HG03159 (cell line): ENCODE results near the gene ACSF2.

Experiments
- ATAC-seq: cut with Tn5 transposase; IDR thresholded peaks from one replicate; pipeline ENCODE4 v1.9.1; 2021; ENCODE audit warnings: mild to moderate bottlenecking, moderate library complexity; ENCODE audit not compliant: unreplicated experiment

The ACSF2 gene

DNA sequence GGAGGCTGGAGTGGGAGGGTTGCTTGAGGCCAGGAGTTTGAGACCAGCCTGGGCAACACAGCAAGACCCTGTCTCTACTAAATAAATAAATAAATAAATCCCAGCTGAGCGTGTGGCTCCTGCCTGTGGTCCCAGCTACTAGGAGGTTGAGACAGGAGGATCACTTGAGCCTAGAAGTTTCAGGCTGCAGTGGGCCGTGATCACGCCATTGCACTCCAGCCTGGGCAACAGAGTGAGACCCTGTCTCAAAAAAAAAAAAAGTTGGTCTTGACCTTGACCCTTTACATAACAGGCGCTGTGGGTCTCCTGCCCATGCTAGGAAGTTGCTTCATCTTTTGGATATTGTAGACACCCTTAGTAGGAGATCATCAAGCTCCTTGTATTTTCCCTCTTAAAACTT is 11.4 kb downstream of the ACSF2 start:
- ATAC-seq, result no peak

GRCh38 chr17:50439008-50439407 is 13.0 kb downstream of the ACSF2 start:
- no peak for ATAC-seq

GRCh38 chr17:50440172-50440837 is 14.3 kb downstream of the ACSF2 start:
- ATAC-seq, result no peak

DNA sequence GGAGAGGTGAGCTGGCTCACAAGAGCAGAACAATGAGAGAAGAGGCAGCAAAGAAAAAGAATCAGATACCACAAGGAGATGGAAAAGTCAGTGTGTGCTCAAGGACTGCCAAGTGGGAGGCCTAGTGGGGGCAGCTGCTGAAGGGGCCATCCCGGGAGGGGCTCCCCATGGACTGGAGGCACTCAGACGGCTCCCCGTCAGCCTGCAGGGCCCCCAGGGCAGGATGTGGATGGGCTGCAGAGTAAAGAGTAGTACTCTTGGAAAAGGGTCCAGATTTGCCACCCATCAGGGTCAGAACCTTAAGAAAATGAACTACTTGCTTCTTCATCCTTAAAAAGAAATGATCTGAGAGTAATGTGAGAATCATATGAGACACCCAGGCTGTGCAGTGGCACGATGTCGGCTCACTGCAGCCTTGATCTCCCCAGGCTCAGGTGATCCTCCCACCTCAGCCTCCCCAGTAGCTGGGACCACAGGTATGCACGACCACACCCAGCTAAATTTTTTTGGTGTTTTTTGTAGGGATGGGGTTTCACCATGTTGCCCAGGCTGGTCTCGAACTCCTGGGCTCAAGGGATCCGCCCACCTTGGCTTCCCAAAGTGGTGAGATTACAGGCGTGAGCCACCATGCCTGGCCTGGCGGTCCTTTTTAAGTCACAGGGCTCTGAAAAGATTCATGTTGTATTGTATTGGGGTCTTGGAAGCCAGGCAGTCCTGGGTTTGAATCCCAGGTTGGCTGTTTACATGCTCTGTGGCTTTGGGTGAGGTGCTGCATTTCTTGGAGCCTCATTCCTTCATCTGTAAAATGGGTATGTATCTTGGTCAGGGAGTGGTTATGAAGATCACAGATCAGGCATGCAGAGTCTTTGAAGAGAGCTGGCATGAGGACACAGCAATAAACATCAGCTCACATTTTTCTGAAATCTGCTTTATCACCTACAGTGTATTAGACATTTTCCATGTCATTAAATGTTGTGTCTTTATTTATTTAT is 15.1 kb downstream of the ACSF2 start:
- ATAC-seq, result no peak

GRCh38 chr17:50443505-50443974 is 17.5 kb downstream of the ACSF2 start:
- ATAC-seq, result no peak

DNA sequence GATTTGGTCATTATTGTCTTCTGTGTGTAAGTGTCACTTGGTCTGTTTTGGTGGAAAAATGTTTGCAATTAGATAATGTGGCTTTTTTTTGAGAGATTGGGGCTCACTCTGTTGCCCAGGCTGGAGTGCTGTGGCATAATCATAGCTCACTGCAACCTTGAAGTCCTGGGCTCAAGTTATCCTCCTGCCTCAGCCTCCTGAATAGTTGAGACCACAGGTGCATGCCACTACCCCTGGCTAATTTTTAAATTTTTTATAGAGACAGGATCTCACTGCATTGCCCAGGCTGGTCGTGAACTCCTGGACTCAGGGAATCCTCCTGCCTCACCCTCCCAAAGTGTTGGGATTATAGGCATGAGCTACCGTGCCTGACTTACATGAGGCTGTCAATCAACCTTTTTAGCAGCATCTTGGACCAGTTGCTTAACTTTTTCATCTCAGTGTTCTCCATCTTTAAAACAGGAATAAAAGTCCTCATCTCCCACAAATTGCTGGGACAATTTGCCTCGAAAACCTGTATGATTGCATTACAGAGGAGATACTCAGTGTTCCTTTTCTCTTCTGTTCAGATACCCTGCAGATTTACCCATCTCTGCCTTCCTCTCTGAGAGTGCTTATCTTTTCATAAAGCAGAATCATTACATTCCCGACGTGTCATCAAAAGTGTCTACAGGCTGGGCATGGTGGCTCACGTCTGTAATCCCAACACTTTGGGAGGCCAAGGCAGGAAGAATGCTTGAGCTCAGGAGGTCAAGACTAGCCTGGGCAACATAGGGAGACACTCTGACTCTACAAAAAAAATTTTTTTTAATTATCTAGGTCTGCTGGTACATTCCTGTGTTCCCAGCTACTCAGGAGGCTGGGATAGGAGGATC is 19.1 kb downstream of the ACSF2 start:
- no peak for ATAC-seq

GRCh38 chr17:50445730-50446325 is 19.8 kb downstream of the ACSF2 start:
- no peak for ATAC-seq

GRCh38 chr17:50447870-50448595 is 22.0 kb downstream of the ACSF2 start:
- no peak for ATAC-seq

DNA sequence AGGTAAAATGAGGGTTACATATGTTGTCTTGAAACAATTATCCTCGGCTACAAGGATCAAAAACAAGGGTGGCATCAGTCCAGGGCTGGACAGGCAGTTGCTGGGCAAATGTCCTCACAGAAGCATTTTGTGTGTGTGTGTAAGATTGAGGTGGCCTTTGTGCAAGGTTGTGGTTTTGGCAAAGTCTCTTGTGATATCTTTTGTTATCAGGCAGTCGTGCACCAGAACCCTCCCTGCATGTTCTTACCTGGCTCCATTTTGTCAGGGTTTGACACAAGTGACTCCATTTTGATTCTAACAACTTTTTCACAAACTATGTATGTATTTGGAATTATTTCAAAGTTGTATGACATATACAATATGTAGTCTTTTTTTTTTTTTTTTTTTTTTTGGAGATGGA is 22.6 kb downstream of the ACSF2 start:
- no peak for ATAC-seq

- no peak for ATAC-seq
Measured at GRCh38 chr17:50451943-50452629, 26.1 kb downstream of the ACSF2 start.

GRCh38 chr17:50452630-50453300 is 26.7 kb downstream of the ACSF2 start:
- ATAC-seq, result no peak

GRCh38 chr17:50453901-50454300 is 27.9 kb downstream of the ACSF2 start:
- ATAC-seq, result no peak

DNA sequence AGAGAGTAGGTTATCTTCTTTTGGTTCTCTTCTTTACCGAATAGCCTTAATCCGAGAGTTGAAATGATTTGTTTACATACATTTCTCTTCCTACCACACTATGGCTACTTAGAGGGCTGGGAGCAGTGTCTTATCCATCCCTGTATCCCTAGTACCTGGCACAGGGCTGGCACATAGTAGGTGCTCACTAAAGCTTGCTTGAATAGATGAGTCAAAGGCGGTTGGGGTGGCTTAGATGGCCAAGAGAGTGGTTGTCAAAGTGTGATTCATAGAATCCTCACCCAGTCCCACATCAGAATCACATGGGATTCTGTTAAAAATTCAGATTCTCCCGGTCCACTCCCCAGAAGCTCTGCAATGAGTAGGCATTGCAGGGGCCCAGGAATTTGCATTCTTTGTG is 31.6 kb downstream of the ACSF2 start:
- no peak for ATAC-seq

DNA sequence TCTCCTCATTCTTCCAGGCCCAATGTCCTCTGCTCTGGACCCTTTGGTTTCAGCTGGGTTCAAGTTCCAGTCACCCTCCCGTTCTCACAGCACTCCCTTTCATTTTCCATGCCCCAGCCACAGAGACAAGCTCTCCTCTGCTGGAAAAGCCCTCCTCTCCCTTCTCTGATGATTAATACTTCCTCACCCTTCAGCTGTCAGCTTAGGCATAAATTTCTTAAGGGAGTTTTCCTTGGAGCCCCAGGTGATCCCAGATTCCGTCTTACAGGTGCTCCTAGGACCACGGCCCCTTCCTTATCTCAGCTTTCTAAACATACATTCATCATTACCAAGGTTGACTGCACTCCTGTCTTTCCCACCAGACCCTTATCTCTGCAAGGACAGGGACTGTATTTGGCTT is 32.3 kb downstream of the ACSF2 start:
- ATAC-seq, result no peak

- no peak for ATAC-seq
Measured at GRCh38 chr17:50458701-50459676, 33.0 kb downstream of the ACSF2 start.

GRCh38 chr17:50459756-50460155 is 33.7 kb downstream of the ACSF2 start:
- ATAC-seq, result no peak

GRCh38 chr17:50460831-50461526 is 35.0 kb downstream of the ACSF2 start:
- ATAC-seq, result no peak
